ENCODE data around the gene DERA.

- TF ChIP-seq, protein P1, sequence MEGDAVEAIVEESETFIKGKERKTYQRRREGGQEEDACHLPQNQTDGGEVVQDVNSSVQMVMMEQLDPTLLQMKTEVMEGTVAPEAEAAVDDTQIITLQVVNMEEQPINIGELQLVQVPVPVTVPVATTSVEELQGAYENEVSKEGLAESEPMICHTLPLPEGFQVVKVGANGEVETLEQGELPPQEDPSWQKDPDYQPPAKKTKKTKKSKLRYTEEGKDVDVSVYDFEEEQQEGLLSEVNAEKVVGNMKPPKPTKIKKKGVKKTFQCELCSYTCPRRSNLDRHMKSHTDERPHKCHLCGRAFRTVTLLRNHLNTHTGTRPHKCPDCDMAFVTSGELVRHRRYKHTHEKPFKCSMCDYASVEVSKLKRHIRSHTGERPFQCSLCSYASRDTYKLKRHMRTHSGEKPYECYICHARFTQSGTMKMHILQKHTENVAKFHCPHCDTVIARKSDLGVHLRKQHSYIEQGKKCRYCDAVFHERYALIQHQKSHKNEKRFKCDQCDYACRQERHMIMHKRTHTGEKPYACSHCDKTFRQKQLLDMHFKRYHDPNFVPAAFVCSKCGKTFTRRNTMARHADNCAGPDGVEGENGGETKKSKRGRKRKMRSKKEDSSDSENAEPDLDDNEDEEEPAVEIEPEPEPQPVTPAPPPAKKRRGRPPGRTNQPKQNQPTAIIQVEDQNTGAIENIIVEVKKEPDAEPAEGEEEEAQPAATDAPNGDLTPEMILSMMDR (IDR thresholded peaks at IDR 0.05) = no peak
- TF ChIP-seq POLR2A (IDR thresholded peaks at IDR 0.05) = no peak
Observed at GRCh38 chr12:16074894-16075293, 163.8 kb downstream of the DERA start.
